Stomach (tissue), 9 donors: ENCODE measurements around the gene TBC1D5. TPM values are rescaled to one million over a fixed set of nuclear protein-coding genes. Genes with fewer than 3 reads are reported as not detected.
A peak's percentile ranks its signal among the peaks of the same experiment; 100 is the strongest.

ENCODE experiments used
- DNase-seq, 2 donors: peaks; one replicate each; pipeline versions ENCODE4 v3.0.0 to v3.0.0-alpha.2; 2013 to 2019
- H3K27ac ChIP-seq, 5 donors: fragments of 200-600 bp in 4 of 5; sonication (generic) in 4 of 5; one replicate each; pipeline ENCODE4 v1.5.1; 2013 to 2019; ENCODE audit warnings: mild to moderate bottlenecking in 1 of 5, moderate library complexity in 1 of 5
- H3K27me3 ChIP-seq, 3 donors: fragments of 200-600 bp; sonication (generic); one replicate each; pipeline ENCODE4 v1.5.1; 2017 to 2019; ENCODE audit warnings: mixed run types in 1 of 3
- H3K36me3 ChIP-seq, 4 donors: fragments of 200-600 bp; sonication (generic); 1 replicate in 3 of 4; 2 replicates in 1 of 4; pipeline ENCODE4 v1.5.1; 2016 to 2019
- H3K4me1 ChIP-seq, 4 donors: fragments of 200-600 bp; sonication (generic); one replicate each; pipeline ENCODE4 v1.5.1; 2016 to 2019
- H3K4me3 ChIP-seq, 4 donors: fragments of 200-600 bp; sonication (generic) in 3 of 4; one replicate each; pipeline ENCODE4 v1.5.1; 2016 to 2019; ENCODE audit warnings: mild to moderate bottlenecking in 1 of 4
- H3K9me3 ChIP-seq, 4 donors: fragments of 200-600 bp; sonication (generic); one replicate each; pipeline ENCODE4 v1.5.1; 2016 to 2019
- EP300 ChIP-seq: sonication (generic); formaldehyde crosslinking; IDR thresholded peaks from one replicate; pipeline ENCODE4 v1.6.1; 2017; ENCODE audit warnings: antibody characterized with exemption
- POLR2A ChIP-seq, 4 donors: fragments of 450-650 bp; IDR thresholded peaks; one replicate each; pipeline ENCODE4 v1.6.1; 2016; ENCODE audit warnings: antibody characterized with exemption in 4 of 4, control low read depth in 2 of 4, mild to moderate bottlenecking in 1 of 4, moderate library complexity in 1 of 4
- POLR2AphosphoS5 ChIP-seq, 3 donors: sonication (generic); formaldehyde crosslinking; IDR thresholded peaks; one replicate each; pipeline ENCODE4 v1.6.1; 2016; ENCODE audit warnings: antibody characterized with exemption in 3 of 3
- WGBS, 5 donors: extraction: QIAGEN DNeasy Blood & Tissue Kit in 3 of 5; methylation state at CpG; one replicate each; pipeline versions ENCODE4 v1.1.5 to v1.1.7; 2013 to 2018; 5-methylcytosine and 5-hydroxymethylcytosine counted together
- intact Hi-C: fragments of 100-400 bp; cut with DNase I; formaldehyde crosslinking; loops from one replicate; pipeline ENCODE4 v1.15.1; 2023; ENCODE audit warnings: low total_unique reads
- polyA plus RNA-seq, 3 donors: library from polyadenylated mRNA; stranded (reverse); fragments of 200-250 nt; gene quantifications; one replicate each; pipeline ENCODE4 v1.2.3, GENCODE V29; 2013
- total RNA-seq, 5 donors: library from RNA; depleted of rRNA; stranded (reverse); fragments of >200 nt; gene quantifications; one replicate each; pipeline versions ENCODE4 v1.1.0 to v1.2.3, GENCODE V29; 2014 to 2016
- TF ChIP-seq, protein P1 (sequence below), 7 experiments: fragments of 450-650 bp in 4 of 7; fragments of 200-600 bp in 3 of 7; sonication (generic) in 3 of 7; IDR thresholded peaks; one replicate each; pipeline ENCODE4 v1.5.1; 2016 to 2019; ENCODE audit warnings: antibody characterized with exemption in 7 of 7, control low read depth in 2 of 7, mild to moderate bottlenecking in 1 of 7
- donor health status: healthy with polysubstance abuse.
- donor health status: Bipolar disorder and iron deficiency.
- donor health status: healthy.

TBC1D5 gene
- total and polyA plus RNA-seq, 8 donors = 4.7 to 75.1 (median 32.0) TPM

DNA sequence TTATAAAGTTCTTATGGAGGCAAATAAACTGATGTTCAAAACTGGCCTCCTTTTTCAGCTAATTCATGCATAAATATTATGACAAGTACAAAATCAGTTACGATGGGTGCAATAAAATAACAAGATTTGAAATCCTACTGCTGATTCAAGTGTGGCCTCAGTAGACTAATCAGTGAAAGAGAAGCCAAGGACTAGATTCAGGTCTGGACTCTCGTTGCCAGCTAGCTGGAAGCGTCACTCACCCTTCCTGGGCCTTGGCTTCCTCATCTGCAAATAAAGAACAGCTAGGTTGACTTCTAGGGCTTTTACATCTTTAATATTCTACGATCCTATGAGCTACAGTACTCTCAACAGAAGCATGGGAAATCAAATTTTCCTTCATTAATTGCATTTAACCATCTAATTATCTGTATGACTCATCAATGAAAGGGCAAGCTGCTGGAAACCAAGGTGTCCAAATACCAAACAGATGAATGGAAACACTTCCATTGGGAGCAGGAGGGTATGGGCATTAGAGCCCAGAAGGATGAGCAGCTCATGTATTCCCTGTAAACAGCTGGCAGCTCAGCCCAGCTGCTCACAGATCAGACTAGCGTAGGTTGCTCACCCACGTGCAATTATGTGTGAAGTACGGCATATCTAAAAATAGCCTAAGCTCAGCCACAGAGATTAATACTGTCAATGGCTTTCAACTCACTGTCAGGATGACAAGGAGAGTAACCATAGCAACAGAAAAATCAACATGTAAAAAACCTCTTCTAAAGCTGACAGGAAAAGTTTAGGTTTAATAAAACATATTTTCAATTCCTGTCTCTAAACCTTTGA, 562.8 kb downstream of the TBC1D5 start:
- TF ChIP-seq, protein P1, sequence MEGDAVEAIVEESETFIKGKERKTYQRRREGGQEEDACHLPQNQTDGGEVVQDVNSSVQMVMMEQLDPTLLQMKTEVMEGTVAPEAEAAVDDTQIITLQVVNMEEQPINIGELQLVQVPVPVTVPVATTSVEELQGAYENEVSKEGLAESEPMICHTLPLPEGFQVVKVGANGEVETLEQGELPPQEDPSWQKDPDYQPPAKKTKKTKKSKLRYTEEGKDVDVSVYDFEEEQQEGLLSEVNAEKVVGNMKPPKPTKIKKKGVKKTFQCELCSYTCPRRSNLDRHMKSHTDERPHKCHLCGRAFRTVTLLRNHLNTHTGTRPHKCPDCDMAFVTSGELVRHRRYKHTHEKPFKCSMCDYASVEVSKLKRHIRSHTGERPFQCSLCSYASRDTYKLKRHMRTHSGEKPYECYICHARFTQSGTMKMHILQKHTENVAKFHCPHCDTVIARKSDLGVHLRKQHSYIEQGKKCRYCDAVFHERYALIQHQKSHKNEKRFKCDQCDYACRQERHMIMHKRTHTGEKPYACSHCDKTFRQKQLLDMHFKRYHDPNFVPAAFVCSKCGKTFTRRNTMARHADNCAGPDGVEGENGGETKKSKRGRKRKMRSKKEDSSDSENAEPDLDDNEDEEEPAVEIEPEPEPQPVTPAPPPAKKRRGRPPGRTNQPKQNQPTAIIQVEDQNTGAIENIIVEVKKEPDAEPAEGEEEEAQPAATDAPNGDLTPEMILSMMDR (IDR thresholded peaks at IDR 0.05) = no peak
- TF ChIP-seq POLR2A (IDR thresholded peaks at IDR 0.05) (no peak), POLR2AphosphoS5 (IDR thresholded peaks at IDR 0.05) (no peak), EP300 (no peak)
- Histone ChIP-seq H3K4me3 (no peak overlapping the region), H3K36me3 (peaks cover 13 to 25% (median 20%) of the 10 kb centered on the region in 4 donors), H3K27me3 (no peaks in the 10 kb centered on the region), H3K27ac (no peak overlapping the region), H3K4me1 (peaks cover 0 to 9% (median 0%) of the 10 kb centered on the region in 4 donors), H3K9me3 (no peaks in the 10 kb centered on the region)
- peak in 1 of 2 donors; percentile 62 for DNase-seq
- intact Hi-C loops = no loop called here
- WGBS, 5 donors = 84 to 89% (median 85%) methylated on average over 7 of the region's 7 CpGs

DNA sequence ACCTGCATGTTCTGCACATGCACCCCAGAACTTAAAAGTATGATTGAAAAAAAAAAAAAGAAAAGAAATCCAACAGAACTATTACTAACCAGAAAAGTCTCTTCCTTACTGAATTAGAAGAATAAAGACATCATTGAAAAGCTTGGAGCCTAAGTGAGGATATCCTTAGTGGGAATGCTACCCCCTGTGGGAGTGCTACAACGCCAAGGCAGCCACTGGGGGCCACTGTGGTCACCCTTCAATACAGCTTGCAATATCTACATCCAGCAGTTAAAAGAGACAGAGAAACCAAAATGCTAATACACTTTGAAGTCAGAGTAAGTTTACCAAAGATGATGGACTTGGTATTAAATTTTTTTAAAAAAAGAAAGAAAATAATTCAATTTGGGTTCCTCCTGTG, 565.7 kb downstream of the TBC1D5 start:
- intact Hi-C loops = no loop called here
- Histone ChIP-seq H3K4me1 (peaks cover 0 to 9% (median 0%) of the 10 kb centered on the region in 4 donors), H3K27me3 (no peaks in the 10 kb centered on the region), H3K27ac (no peak overlapping the region), H3K9me3 (no peaks in the 10 kb centered on the region), H3K4me3 (no peak overlapping the region), H3K36me3 (peaks cover 0 to 7% (median 4%) of the 10 kb centered on the region in 4 donors)
- WGBS, 5 donors = 63 to 76% (median 73%) methylated on average over 1 of the region's 1 CpG
- DNase-seq = no peak
- no peak for TF ChIP-seq EP300
- TF ChIP-seq, protein P1 (IDR thresholded peaks at IDR 0.05) = no peak

DNA sequence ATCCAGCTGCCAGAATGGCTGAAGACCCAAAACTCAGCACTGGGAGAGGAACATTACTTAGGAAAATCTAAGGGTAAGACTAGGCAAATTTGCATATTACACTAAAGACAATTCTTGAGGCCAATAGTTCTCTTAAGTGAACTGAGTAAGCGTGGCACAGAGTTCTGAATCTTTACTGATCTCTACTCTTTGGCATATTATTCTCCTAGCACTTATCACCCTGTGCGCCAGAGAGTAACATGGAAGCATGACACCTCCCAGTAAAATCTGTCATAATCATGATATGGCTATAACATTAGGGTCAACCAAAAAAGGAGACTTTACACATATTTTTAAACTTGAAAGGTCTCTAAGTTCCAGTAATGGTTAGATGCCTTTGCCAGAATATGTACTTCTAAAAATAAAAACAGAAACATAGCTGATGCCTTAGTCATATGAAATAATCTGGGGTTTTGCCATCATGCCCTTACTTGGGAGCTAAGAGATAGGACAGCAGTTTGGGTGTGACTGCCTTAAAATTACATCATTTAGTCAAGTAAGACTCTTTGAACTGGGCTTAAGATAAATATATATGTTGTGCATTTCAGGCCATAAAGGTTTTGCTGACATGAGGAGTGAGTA, 567.1 kb downstream of the TBC1D5 start:
- Histone ChIP-seq H3K4me3 (no peak overlapping the region), H3K9me3 (no peaks in the 10 kb centered on the region), H3K27me3 (no peaks in the 10 kb centered on the region), H3K4me1 (peaks cover 0 to 9% (median 0%) of the 10 kb centered on the region in 4 donors), H3K27ac (no peak overlapping the region), H3K36me3 (peaks cover 0 to 7% (median 2%) of the 10 kb centered on the region in 4 donors)
- 68 to 95% (median 88%) methylated on average over 2 of the region's 2 CpGs for WGBS, 5 donors
- DNase-seq = peak in 1 of 2 donors; percentile 26
- intact Hi-C loops = no loop called here
- TF ChIP-seq POLR2AphosphoS5 (IDR thresholded peaks at IDR 0.05) (no peak), EP300 (no peak), POLR2A (IDR thresholded peaks at IDR 0.05) (no peak)
- TF ChIP-seq, protein P1 (IDR thresholded peaks at IDR 0.05) = no peak

DNA sequence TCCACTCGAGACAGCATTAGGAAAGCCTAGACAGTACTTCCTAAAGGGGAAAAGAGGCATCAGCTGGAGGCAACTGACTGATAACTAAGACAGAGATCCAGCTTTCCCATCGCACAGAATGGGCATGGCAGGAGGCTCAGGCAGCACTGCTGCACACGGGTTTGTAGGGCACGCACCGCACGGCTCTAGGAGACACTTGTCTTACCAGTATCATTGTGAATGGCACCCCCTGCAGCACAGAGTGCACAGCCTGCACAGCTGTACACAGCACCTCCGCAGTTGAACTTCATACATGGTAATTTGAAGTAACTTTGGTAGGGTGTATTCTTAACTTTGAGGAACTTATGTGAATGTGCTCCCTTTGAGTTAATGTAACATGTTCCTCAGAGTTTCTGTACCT, 576.1 kb downstream of the TBC1D5 start:
- WGBS, 5 donors = 80 to 95% (median 88%) methylated on average over 7 of the region's 7 CpGs
- H3K4me3 ChIP-seq = no peak overlapping the region
- H3K27ac ChIP-seq = no peak overlapping the region
- intact Hi-C loops = no loop called here
- peaks cover 8 to 68% (median 66%) of the 10 kb centered on the region in 4 donors for H3K36me3 ChIP-seq
- TF ChIP-seq POLR2AphosphoS5 (IDR thresholded peaks at IDR 0.05) (no peak), EP300 (no peak)
- no peaks in the 10 kb centered on the region for H3K27me3 ChIP-seq
- no peaks in the 10 kb centered on the region for H3K4me1 ChIP-seq
- no peak for DNase-seq
- H3K9me3 ChIP-seq = no peaks in the 10 kb centered on the region
